Stimulated activated CD4-positive, alpha-beta T cell treated with anti-CD3 and anti-CD28 coated beads, Interleukin-15, amount 100 ng/mL, for 1 hour (primary cell): ENCODE results near the gene RPS16.

ENCODE experiments used
- DNase-seq, 2 donors: peaks; one replicate each; pipeline ENCODE4 v3.0.0-alpha.2; 2020; ENCODE audit warnings: low read depth in 1 of 2, low spot score in 1 of 2

The RPS16 gene

DNA sequence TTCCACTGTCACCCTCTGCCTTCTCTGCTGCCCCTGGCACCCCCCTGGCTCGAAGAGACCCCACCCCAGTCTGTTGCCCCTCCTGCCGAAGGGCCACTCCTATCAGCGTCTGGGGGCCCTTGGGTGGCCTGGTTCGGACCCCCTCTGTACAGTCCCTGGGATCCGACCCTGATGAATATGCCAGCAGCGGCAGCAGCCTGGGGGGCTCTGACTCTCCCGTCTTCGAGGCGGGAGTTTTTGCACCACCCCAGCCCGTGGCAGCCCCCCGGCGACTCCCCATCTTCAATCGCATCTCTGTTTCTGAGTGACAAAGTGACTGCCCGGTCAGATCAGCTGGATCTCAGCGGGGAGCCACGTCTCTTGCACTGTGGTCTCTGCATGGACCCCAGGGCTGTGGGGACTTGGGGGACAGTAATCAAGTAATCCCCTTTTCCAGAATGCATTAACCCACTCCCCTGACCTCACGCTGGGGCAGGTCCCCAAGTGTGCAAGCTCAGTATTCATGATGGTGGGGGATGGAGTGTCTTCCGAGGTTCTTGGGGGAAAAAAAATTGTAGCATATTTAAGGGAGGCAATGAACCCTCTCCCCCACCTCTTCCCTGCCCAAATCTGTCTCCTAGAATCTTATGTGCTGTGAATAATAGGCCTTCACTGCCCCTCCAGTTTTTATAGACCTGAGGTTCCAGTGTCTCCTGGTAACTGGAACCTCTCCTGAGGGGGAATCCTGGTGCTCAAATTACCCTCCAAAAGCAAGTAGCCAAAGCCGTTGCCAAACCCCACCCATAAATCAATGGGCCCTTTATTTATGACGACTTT lies 27.1 kb downstream of the RPS16 start:
- DNase-seq: peak in 1 of 2 donors; percentile 27

DNA sequence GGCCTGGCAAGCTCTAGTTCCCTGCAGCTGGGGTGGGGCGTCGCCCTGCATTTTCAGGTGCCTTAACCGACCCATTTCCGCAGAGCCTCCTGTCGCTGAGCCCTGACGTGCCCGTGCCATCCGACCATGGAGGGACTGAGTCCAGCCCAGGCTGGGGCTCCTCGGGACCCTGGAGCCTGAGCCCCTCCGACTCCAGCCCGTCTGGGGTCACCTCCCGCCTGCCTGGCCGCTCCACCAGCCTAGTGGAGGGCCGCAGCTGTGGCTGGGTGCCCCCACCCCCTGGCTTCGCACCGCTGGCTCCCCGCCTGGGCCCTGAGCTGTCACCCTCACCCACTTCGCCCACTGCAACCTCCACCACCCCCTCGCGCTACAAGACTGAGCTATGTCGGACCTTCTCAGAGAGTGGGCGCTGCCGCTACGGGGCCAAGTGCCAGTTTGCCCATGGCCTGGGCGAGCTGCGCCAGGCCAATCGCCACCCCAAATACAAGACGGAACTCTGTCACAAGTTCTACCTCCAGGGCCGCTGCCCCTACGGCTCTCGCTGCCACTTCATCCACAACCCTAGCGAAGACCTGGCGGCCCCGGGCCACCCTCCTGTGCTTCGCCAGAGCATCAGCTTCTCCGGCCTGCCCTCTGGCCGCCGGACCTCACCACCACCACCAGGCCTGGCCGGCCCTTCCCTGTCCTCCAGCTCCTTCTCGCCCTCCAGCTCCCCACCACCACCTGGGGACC lies 27.9 kb downstream of the RPS16 start:
- peak in 1 of 2 donors; percentile 57 for DNase-seq

GRCh38 chr19:39407410-39407659 lies 28.4 kb downstream of the RPS16 start:
- no peak for DNase-seq

DNA sequence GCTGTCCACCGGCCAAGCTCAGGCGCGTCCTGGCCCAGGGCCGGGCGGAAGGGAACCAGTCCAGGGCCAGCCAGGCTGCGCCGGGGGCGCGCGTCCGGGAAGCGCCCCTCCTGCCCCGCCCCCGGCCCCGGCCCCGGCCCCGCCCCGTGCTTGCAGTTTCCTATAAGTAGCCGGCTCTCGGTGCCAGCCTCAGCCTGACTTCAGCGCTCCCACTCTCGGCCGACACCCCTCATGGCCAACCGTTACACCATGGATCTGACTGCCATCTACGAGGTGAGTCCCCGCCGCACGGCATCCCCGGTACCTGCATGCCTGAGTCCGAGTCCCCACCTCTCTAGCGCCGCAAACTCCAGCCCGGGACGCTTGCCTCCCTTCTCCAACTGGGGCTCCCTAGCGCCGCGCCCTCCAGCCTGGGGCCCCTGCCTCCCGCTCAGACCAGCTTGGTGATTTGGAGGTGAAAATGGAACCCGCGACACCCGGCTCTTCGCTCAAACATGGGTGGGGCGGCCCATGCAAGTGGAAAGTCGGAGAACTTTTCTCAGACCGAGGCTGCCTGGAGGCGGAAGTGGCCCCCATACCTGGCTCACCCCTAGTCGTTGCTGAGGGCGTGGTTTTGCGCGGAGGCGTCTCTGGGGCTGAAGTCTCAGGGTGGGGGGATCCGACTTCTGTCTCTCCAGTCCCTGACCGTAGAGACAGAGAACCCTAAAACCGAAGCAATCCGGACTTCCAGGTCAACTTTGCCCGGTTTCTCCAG lies 28.9 kb downstream of the RPS16 start, which contains the start of gene ZFP36:
ZFP36 (plus strand) TSS at position 192 of the 754 bp plus-strand sequence; CDS start at position 250, 58 bp downstream.
- peak; percentile 82 to 88 for DNase-seq

DNA sequence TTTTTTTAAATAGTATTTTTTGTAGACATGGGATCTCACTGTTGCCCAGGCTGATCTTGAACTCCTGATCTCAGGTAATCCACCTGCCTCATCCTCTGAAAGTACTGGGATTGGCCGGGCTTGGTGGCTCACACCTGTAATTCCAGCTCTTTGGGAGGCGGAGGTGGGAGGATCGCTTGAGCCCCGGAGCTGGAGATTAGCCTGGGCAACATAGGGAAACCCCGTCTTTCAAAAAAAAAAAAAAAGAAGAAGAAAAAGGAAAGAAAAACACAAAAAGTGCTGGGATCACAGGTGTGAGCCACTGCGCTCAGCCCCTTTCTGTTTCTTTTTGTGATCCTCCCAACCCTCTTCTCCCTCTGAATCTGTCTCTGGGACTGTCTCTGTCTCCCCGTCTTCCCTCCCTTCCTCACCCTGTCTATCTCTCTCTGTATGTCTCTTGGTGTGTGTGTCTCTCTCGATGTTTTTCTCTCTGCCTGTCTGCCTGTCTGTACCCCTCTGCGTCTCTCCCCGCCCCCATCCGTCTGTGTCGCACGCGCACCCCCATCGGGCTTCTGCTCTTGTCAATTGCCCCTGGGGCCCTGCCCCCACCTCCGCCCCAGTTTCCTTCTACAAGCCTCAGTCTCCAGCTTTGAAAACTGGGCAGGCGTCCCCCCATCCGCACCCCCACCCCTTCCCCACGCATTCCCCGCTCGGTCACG lies 29.6 kb downstream of the RPS16 start:
- DNase-seq: peak; percentile 77 to 88

DNA sequence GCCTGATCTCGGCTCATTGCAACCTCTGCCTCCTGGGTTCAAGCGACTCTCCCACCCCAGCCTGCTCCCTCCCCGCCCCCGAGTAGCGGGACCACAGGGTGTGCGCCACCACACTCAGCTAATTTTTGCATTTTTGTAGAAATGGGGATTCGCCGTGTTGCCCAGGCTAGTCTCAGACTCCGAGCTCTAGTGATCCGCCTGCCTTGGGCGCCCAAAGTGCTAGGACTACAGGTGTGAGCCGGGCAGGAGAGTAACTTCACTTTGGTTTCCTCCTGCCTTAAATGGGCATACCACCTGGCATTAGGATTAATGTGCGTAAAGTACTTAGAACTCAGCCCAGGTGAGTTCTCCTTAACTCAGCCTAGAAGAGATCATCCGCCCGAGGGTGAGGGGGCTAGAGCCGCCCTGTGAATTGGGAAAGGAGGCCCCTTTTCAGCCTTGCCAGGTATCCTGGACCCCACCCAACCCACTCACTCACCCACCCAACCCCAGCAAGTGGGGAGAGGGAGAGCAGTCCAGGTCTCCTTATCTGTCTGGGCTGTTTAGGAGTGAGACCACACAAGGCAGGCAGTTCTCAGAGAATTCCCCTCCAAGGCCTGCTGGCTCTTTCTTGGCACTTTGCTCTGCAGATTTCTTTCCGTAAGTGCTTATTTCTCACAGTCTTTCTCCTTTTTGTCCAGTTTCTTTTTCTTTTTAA lies 30.3 kb downstream of the RPS16 start:
- no peak for DNase-seq

DNA sequence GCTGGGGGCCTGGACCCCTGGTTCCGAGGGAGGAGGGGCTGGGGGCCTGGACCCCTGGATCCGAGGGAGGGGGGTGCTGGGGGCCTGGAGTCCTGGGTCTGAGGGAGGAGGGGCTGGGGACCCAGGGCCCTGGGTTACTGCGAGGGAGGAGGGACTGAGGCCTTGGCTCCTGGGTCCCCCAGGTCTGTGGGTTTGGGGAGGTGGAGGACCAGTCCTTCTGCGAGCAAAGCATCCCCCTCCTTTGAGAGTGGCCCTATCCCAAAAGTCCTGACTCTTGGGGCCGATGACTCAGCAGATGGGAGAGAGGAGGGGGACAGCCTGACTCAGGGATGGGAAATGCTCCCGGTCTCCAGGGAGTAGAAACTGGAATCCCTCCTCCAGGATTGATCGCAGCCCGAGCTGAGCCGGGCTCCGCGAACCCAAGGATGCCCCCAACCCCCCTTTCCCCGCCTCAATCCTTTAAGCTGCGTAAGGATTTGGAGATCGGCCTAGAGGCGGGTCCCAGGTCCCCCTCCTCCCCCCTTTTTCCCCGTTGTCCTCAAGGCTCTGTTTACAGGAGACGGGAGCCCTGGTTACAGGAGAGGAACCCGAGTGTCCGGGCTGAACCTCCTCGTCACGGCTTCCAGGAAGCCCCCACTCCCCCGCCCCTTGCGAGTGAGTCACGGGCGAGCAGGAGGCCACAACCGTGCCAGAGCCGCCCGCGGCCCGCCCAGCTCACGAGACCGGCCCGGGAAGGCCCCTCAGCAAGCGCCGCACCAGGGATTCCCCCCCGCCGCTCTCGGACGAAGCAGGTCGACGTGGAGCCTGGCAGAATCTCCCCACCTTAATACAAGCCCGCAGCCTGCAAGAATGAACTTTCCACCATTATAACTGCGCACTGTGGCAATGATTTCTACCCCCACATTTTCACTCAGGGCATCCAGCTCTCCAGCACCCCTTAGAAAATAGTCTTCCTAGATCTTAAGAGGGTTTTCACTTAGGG lies 32.1 kb downstream of the RPS16 start:
- peak; percentile 93 to 97 for DNase-seq

DNA sequence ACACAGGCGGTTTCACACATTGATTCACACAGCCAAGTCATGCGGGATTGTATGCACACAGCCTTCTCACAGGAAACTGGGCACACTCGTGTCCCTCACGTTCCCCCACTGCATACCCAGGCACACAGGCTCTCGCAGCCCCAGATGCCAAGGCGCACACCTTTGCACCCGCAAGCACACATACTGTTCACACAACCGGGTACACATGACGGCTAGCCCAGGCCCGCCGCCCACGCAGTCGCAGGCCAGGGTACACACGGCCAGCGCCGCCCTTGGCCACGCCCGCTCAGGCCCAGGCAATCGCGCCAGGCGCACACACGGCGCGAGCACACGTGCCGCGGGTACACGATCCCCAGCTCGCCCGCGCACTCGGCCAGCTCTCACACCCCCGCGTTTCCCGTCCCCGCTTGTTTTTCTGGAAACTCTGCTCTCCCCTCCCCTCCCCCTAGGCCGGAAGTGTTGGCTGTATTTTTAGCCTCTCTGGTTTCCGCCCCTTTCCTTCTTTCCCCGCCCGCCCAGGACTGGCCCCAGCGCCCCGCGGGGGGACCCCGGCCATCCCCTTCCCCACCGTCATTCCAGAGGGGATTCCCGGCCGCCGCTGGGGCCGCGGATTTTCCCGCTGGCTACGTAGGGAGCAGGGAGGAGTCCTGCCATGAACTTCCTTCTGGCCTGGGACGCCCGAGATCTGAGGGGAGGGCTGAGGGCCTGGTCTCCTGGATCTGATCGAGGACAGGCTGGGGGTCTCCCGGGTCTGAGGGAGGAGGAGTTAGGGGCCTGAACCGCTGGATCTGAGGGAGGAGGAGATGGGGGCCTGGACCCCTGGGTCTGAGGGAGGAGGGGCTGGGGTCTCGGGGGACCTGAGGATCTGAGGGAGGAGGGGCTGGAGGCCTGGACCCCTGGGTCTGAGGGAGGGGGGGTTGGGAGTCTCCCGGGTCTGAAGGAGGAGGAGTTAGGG lies 33.1 kb downstream of the RPS16 start:
- peak; percentile 73 to 78 for DNase-seq

DNA sequence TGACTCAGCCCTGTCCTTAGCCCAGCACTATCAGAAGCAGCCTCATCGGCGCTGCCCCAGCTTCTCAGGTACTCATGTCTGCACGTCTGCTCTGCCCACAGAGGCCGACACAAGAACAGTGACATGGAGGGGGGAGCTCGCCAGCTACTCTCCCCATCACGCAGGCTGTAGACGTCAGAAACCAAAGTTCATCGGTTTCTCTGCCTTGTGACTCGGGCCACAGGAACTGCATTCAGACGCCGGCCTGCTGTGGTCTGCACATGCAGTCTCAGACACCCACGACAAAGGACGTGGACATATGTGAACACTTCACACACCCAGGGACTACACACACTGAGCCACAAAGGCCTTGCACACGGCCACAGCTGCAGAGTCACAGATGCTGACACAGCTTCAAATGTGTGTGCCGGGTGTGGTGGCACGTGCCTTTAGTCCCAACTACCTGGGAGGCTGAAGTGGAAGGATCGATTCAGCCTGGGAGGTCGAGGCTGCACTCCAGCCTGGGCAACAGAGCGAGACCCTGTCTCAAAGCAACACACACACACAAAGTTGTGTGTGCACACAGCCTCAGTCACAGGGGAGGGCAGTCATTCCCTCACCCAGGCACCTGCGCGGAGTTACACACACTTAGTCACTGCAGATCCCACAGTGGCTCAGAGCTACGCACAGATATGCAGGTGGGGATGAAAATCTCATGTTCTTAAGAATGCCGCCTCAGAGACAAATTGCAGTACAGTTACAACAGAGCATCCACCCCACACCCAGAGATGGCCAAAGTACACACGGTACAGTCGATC lies 34.0 kb downstream of the RPS16 start:
- peak; percentile 61 to 75 for DNase-seq

- no peak for DNase-seq
Measured at GRCh38 chr19:39401070-39401548, 34.6 kb downstream of the RPS16 start.

- DNase-seq: no peak
Measured at GRCh38 chr19:39400061-39400460, 35.7 kb downstream of the RPS16 start.

GRCh38 chr19:39399668-39400050 lies 36.1 kb downstream of the RPS16 start:
- DNase-seq: no peak

DNA sequence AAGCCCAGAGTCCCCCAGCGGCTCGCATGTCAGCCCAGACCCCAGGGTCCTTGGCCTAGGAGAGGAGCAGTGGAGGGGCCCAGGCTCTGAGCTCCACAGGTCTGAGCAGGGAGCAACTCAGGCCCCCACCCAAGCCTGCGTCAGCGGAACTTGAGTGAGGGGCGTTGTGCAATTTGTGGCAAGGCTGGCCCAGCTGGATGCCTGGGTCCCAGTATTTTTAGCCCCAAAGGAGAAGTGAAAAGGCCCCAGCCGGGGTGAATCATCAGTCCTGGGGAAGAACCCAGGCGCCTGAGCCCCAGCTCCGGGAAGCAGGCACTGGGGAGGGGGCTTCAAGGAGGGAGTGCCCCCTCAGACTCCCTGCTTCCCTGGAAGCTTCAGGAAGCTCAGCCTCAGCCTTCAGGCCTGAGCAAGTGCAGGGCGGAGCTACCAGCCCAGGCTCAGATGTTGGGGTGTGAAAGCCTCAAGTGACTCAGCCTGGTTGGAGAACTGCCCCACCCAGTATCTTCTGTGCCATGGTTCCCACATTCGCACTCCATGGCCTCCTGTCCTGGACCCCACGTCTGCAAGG lies 37.4 kb downstream of the RPS16 start:
- DNase-seq: no peak

DNA sequence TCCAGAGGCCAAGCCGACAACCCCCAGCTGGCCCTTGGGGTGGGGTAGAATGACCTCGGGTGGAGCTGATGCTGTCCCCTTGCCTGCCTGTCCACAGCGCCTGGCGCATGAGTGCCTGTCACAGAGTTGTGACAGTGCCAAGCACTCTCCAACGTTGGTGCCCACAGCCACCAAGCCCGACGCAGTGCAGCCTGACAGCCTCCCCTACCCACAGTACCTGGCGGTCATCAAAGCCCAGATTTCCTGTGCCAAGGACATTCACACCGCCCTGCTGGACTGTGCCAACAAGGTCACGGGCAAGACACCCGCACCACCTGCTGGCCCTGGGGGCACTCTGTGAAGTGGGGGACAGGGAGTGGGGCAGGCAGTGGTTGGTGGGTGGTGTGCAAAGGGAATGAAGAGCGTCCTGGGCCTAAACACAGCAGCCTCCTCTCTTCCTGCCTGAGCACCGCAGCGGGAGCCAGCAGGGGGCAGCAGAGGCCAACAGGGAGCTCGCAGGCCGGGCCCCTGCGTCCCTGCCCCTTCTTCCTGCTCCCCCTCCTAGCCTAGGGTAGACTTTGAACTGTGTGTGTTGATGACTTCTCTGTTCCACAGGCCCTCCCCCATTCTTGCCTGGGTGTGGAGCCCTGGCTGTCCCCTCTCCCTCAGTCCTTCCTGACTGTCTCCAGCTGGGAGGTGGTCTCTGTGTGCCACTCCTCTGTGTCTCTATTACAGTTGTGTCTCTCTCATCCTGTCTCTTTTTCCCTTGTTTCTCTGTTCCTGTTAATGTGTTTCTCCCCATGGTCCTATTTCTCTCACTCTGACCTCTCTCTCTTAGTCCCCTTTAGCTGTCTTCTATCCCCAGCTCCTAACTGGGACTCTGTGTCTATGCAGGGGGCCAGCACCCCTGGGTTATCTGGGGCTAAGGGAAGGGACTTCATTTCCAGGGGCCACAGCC lies 38.1 kb downstream of the RPS16 start:
- peak; percentile 87 to 94 for DNase-seq

DNA sequence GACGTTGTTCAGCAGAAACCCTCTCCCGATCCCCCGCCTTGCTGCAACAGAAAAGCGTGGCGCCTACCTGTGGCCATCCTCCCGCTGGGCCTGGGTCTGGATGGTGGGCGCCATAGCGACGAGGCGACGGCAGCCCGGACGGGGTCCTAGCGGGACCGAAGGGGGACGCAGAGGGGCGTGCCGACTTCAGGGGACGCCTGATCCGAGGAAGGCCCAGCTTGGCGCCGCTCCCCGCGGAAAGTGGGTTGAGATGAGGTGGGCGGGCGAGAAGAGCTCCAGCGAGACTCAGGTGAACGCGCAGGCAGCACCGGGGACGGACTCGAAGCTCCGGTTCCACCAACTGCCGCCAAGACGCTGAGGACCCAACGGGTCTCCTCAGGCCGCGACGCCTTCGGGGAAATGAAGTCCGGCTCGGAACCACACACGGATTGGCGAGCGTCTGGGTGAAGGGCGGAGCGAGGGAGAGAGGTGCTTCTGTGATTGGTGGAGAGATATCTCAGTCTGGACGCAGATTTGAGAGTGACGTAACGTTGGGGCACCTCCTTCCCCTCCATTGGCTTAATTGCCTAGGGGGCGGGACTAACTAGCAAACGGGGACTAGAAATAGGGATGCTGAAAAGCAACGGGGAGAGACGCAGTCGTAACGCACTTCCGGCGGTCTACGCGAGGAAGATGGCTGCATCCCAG lies 44.9 kb downstream of the RPS16 start, which contains the start of the genes MED29 and PAF1:
MED29 (plus strand) TSS at position 628 of the 687 bp plus-strand sequence; CDS start at position 673, 45 bp downstream.
PAF1 (minus strand) TSS at position 356 of the 687 bp plus-strand sequence; CDS start at position 114, 242 bp downstream.
- DNase-seq: peak; percentile 85 to 92
